Femur (tissue), 1 donor: ENCODE measurements around the gene PPP3CA.
A peak's percentile ranks its signal among the peaks of the same experiment; 100 is the strongest.

Experiments
- DNase-seq: peaks from one replicate; pipeline ENCODE4 v3.0.0-alpha.2; 2017

Gene PPP3CA

GRCh38 chr4:101329592-101329991, 17.7 kb downstream of the PPP3CA start:
- no peak for DNase-seq

GRCh38 chr4:101328063-101328602, 19.2 kb downstream of the PPP3CA start:
- no peak for DNase-seq

GRCh38 chr4:101326576-101326975, 20.8 kb downstream of the PPP3CA start:
- no peak for DNase-seq

GRCh38 chr4:101322743-101323142, 24.6 kb downstream of the PPP3CA start:
- no peak for DNase-seq

- no peak for DNase-seq
Observed at GRCh38 chr4:101321481-101322042, 25.8 kb downstream of the PPP3CA start.

DNA sequence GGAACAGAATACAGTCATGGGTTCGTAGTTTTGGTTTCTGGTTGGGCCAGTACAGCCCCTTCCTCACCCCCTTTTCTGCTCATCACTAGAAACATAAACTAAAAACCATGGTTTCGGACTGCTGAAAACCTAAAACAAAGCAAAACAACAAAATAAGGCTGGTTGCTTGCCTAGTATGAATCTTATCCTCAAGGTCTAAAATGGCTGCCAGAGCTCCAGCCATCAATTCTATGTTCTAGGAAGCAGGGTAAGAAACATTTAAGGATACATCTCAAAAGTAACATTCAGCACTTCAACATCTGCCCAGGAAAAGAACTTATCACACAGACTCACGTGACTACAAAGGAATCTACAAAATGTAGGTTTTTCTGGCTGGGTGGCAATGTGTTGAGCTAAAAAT, 31.5 kb downstream of the PPP3CA start:
- no peak for DNase-seq

DNA sequence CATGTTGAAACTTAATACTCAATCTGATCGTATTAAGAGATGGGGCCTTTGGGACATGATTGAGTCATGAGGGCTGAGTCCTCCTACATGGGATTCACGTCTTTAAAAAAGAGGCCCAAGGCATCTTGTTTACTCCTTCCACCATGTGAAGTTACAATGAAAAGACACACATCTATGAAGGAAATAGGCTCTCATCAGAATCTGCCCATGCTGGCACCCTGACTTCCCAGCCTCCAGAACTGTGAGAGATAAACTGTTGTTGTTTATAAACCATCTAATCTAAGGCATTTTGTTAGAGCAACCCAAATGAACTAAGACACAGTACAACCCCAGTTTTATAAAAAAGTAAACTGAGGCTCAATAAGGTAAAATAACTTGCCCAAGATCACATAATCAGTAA, 32.3 kb downstream of the PPP3CA start:
- no peak for DNase-seq

GRCh38 chr4:101309925-101310324, 37.4 kb downstream of the PPP3CA start:
- DNase-seq, result no peak

- no peak for DNase-seq
Observed at GRCh38 chr4:101307899-101308298, 39.4 kb downstream of the PPP3CA start.

- DNase-seq, result no peak
Observed at GRCh38 chr4:101306764-101307615, 40.3 kb downstream of the PPP3CA start.

GRCh38 chr4:101306225-101306624, 41.1 kb downstream of the PPP3CA start:
- peak; percentile 32 for DNase-seq

- no peak for DNase-seq
Observed at GRCh38 chr4:101304916-101305315, 42.4 kb downstream of the PPP3CA start.

GRCh38 chr4:101299899-101300540, 47.3 kb downstream of the PPP3CA start:
- no peak for DNase-seq

DNA sequence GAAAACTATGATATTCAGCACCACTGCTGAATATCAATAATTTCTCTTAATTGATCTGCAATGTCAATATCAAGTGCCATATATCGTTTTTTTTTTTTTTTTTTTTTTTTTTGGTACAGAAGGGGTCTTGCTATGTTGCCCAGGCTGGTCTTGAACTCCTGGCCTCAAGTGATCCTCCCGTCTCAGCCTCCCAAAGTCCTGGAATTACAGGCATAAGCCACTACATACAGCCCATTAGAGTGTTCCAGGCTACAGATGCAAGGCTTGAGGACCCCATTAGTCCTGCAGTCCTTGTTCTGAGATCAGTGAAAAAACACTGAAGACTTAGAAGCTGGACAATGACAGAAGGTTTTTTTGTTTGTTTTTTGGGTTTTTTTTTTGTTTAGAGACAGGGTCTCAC, 48.3 kb downstream of the PPP3CA start:
- DNase-seq, result no peak

GRCh38 chr4:101295691-101296090, 51.6 kb downstream of the PPP3CA start:
- no peak for DNase-seq

- DNase-seq, result no peak
Observed at GRCh38 chr4:101294597-101294996, 52.7 kb downstream of the PPP3CA start.

DNA sequence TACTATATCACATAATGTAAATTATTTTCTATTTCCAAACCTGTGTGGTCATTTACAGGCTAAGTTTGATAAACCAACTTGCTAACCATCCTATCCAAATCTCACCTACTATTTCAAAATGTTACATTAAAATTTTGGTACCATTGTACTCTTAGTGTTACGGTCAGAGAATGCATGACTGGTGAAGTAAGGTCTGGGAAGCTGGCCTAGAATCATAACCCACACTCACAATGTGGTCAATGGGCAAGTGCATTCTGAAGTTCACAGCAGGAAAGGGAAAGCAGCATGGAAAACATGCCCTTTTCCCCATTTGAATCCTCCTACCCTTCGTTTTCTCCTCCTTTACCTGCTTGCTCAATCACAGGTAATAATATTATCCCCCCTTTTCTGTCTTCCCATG, 54.4 kb downstream of the PPP3CA start:
- DNase-seq, result no peak

DNA sequence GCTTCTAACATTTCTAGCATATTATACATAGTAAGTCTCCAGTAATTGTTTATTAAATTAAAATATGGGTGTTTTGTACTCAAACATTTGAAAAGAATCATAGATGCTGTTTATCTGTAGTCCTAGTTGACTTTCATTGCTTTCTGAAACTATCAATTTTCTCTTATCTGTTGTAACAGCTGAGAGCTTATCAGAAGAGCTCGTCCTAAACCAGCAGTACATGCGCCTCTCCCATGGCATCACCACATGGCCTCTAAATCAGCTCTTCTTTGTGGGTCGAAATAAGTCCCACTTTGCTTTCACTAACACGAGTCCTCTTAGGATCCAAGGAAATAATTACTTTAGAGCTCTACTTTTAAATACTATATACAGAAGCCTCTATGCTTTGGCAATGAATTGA, 55.1 kb downstream of the PPP3CA start:
- no peak for DNase-seq

DNA sequence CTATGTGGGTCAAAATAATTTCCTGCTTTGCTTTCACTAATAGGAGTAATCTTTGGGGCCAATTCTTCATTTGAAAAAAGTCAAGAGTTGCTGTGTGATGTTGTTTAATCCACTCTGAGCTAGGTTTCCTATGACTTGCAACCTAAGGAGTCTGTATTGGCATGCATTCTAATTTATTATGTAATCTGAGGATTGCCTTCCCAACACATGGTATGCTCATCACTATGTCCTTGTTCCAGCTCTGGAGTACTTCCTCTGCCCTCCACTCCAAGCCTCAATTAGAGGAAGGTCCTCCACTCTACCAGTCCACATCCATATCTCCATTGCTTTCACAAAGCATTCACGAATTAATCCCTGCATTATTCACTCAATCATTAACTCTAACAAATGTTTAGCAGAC, 56.1 kb downstream of the PPP3CA start:
- no peak for DNase-seq

- DNase-seq, result no peak
Observed at GRCh38 chr4:101290654-101291053, 56.7 kb downstream of the PPP3CA start.

DNA sequence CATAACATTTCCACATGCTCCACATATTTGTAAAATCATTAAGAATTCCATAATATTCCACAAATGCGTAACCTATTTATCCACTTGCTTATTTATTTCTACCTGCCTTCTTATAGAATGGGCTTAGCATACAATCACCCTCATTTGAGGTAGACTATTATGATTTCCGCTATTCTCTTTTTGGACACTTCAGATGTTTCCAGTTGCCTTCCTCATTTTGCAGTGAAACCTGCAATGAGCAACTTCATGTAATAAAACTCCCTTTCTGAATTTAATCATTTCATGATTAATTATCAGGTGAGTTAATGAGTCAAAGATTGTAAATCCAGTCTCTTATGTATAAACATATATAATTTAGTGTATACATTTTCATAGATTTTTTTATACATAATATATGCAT, 58.0 kb downstream of the PPP3CA start:
- no peak for DNase-seq

- DNase-seq, result no peak
Observed at GRCh38 chr4:101288365-101289145, 58.8 kb downstream of the PPP3CA start.

DNA sequence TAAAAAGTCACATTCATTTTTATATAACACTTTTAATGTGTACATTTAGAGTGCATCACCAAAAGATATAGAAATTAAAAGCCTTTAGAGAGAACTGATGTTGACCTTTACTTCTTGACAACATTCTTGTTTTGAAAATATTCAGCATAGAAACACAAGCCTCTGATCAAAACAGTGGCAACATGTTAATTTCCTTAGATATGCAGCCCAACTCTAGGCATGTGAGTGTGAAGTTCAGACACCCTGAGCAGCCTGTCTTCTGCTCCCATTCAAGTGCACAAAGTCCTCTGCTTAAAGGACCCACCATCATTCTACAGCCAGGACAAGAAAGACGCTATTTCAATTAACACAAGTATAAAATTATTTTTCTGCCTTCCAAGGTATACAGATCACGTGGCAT, 60.0 kb downstream of the PPP3CA start:
- DNase-seq, result no peak
